GM12873 (cell line): ENCODE results near the gene FAM98C.

ENCODE experiments used
- CTCF ChIP-seq: IDR thresholded peaks from 2 replicates; pipeline ENCODE4 v1.5.1; 2012; ENCODE audit warnings: low read depth, mild to moderate bottlenecking, moderate library complexity, low read length, control low read depth; ENCODE audit not compliant: insufficient read depth; ENCODE audit errors: missing control alignments

FAM98C gene

GRCh38 chr19:38361633-38362075, 41.2 kb upstream of the FAM98C start:
- peak; percentile 44 for TF ChIP-seq CTCF

- TF ChIP-seq CTCF: no peak
Observed at GRCh38 chr19:38362076-38362945, 40.6 kb upstream of the FAM98C start.

- no peak for TF ChIP-seq CTCF
Observed at GRCh38 chr19:38367041-38367440, 35.9 kb upstream of the FAM98C start.

GRCh38 chr19:38369584-38369983, 33.3 kb upstream of the FAM98C start:
- TF ChIP-seq CTCF: no peak

- no peak for TF ChIP-seq CTCF
Observed at GRCh38 chr19:38370299-38370698, 32.6 kb upstream of the FAM98C start.

GRCh38 chr19:38371081-38371480, 31.8 kb upstream of the FAM98C start:
- no peak for TF ChIP-seq CTCF

GRCh38 chr19:38373907-38374331, 29.0 kb upstream of the FAM98C start:
- no peak for TF ChIP-seq CTCF
